NOMO-1 treated with DMSO at 0.1 percent for 48 hours (cell line): ENCODE results near the gene CDR2.
"Not testable (repeated sequence)": the region's sequence is repeated elsewhere in the genome, so short reads cannot be mapped to it uniquely, and the experiment has no call there.

Experiments used
- DNase-seq: peaks from one replicate; lab custom pipeline; 2025; ENCODE audit not compliant: unreplicated experiment; lab: John Stamatoyannopoulos, UW

CDR2 gene

GRCh38 chr16:22374311-22375116 is at the start of gene CDR2:
TSS of gene CDR2 (minus strand) at chr16:22374619. CDS start at chr16:22374309, 310 bp downstream.
- DNase-seq: peak; percentile 97

GRCh38 chr16:22423716-22424115 is 49.3 kb upstream of the CDR2 start:
- DNase-seq: no peak

GRCh38 chr16:22421136-22421535 is 46.7 kb upstream of the CDR2 start:
- no peak for DNase-seq

GRCh38 chr16:22420606-22421135 is 46.3 kb upstream of the CDR2 start:
- no peak for DNase-seq

GRCh38 chr16:22419908-22420307 is 45.5 kb upstream of the CDR2 start:
- no peak for DNase-seq

- no peak for DNase-seq
Measured at GRCh38 chr16:22418826-22419225, 44.4 kb upstream of the CDR2 start.

GRCh38 chr16:22417798-22418197 is 43.4 kb upstream of the CDR2 start:
- not testable (repeated sequence) for DNase-seq

- peak; percentile 93 for DNase-seq
Measured at GRCh38 chr16:22417019-22417418, 42.6 kb upstream of the CDR2 start.

GRCh38 chr16:22413819-22414218 is 39.4 kb upstream of the CDR2 start:
- DNase-seq: no peak

- DNase-seq: no peak
Measured at GRCh38 chr16:22407486-22407885, 33.1 kb upstream of the CDR2 start.

- DNase-seq: no peak
Measured at GRCh38 chr16:22402191-22402590, 27.8 kb upstream of the CDR2 start.

- DNase-seq: peak; percentile 37
Measured at GRCh38 chr16:22400900-22401299, 26.5 kb upstream of the CDR2 start.

- no peak for DNase-seq
Measured at GRCh38 chr16:22397931-22398330, 23.5 kb upstream of the CDR2 start.

- no peak for DNase-seq
Measured at GRCh38 chr16:22397464-22397863, 23.0 kb upstream of the CDR2 start.

- no peak for DNase-seq
Measured at GRCh38 chr16:22395960-22396359, 21.5 kb upstream of the CDR2 start.

GRCh38 chr16:22394121-22394520 is 19.7 kb upstream of the CDR2 start:
- DNase-seq: no peak

GRCh38 chr16:22388101-22388644 is 13.8 kb upstream of the CDR2 start:
- no peak for DNase-seq

GRCh38 chr16:22386976-22387375 is 12.6 kb upstream of the CDR2 start:
- DNase-seq: no peak

- no peak for DNase-seq
Measured at GRCh38 chr16:22385196-22385595, 10.8 kb upstream of the CDR2 start.

GRCh38 chr16:22383827-22384226 is 9.4 kb upstream of the CDR2 start:
- no peak for DNase-seq

GRCh38 chr16:22381392-22381791 is 7.0 kb upstream of the CDR2 start:
- DNase-seq: no peak

GRCh38 chr16:22380529-22380928 is 6.1 kb upstream of the CDR2 start:
- DNase-seq: no peak
